Measurements from ENCODE around the gene THRAP3.

GRCh38 chr1:36326499-36326898 is 102.3 kb downstream of the THRAP3 start:
- TF ChIP-seq POLR2AphosphoS5 (IDR thresholded peaks at IDR 0.05; ENCODE audit: borderline replicate concordance, low read depth, low read length) (no peak), EZH2 (IDR thresholded peaks at IDR 0.05) (no peak)
